ENCODE data around the gene MICU2. TPM values are rescaled to one million over a fixed set of nuclear protein-coding genes. Genes with fewer than 3 reads are reported as not detected.

The MICU2 gene
- total RNA-seq, 1 experiment from 2014 or later: 24.2 TPM

GRCh38 chr13:21639561-21639960, 35.6 kb upstream of the MICU2 start:
- no TSS peak for BruUV-seq (replicated peaks)
- Histone ChIP-seq H3K27me3 (ENCODE audit: control insufficient read depth, insufficient read depth, low read length) (no peaks in the 10 kb centered on the region; the same call in 1 of the 2 replicates), H3K4me1 (ENCODE audit: control insufficient read depth, insufficient read depth, low read length) (no peaks in the 10 kb centered on the region), H3K27ac (ENCODE audit: low read length) (no peak overlapping the region), H3K9me3 (ENCODE audit: control insufficient read depth, insufficient read depth, low read depth, low read length) (no peaks in the 10 kb centered on the region), H3K4me3 (ENCODE audit: low read depth in 2 of 2, low read length in 2 of 2) (no peak overlapping the region), H3K36me3 (ENCODE audit: control insufficient read depth, insufficient read depth, low read length) (no peaks in the 10 kb centered on the region)
- intact Hi-C loops (cut with micrococcal nuclease; ENCODE audit: unreplicated experiment) (loop anchor here (5.0 kb wide), 1 partner anchor 1158 kb away; no protein-coding TSS in a partner anchor), in situ Hi-C loops (cut with HindIII; ENCODE audit: low pct_unique_long_range_greater_than_20kb, low sequenced_read_pairs) (no loop called here)
- TF ChIP-seq, protein P1, sequence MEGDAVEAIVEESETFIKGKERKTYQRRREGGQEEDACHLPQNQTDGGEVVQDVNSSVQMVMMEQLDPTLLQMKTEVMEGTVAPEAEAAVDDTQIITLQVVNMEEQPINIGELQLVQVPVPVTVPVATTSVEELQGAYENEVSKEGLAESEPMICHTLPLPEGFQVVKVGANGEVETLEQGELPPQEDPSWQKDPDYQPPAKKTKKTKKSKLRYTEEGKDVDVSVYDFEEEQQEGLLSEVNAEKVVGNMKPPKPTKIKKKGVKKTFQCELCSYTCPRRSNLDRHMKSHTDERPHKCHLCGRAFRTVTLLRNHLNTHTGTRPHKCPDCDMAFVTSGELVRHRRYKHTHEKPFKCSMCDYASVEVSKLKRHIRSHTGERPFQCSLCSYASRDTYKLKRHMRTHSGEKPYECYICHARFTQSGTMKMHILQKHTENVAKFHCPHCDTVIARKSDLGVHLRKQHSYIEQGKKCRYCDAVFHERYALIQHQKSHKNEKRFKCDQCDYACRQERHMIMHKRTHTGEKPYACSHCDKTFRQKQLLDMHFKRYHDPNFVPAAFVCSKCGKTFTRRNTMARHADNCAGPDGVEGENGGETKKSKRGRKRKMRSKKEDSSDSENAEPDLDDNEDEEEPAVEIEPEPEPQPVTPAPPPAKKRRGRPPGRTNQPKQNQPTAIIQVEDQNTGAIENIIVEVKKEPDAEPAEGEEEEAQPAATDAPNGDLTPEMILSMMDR (IDR thresholded peaks at IDR 0.05): no peak
- no peak for TF ChIP-seq REST (IDR thresholded peaks at IDR 0.05; ENCODE audit: insufficient read depth in 1 of 2, low read depth in 2 of 2, low read length in 1 of 2)
- TF ChIP-seq SIN3A (IDR thresholded peaks at IDR 0.05; ENCODE audit: borderline replicate concordance, insufficient read depth, low read depth, low read length): no peak
- TF ChIP-seq TCF7L2 (IDR thresholded peaks at IDR 0.05; ENCODE audit: low read depth, low read length): no peak
- no peak for TF ChIP-seq POLR2AphosphoS5 (IDR thresholded peaks at IDR 0.05; ENCODE audit: low read depth, low read length)
- DNase-seq (ENCODE audit: low read depth, low spot score) (no peak), ATAC-seq (no peak)
- ChIA-PET CTCF (interaction anchor here (0.6 kb wide), 1 partner anchor 428 kb away, joined by 4 read pairs; no protein-coding TSS in a partner anchor), POLR2A (interaction anchor here (0.6 kb wide), 1 partner anchor 1998 kb away, joined by 5 read pairs; no protein-coding TSS in a partner anchor)

DNA sequence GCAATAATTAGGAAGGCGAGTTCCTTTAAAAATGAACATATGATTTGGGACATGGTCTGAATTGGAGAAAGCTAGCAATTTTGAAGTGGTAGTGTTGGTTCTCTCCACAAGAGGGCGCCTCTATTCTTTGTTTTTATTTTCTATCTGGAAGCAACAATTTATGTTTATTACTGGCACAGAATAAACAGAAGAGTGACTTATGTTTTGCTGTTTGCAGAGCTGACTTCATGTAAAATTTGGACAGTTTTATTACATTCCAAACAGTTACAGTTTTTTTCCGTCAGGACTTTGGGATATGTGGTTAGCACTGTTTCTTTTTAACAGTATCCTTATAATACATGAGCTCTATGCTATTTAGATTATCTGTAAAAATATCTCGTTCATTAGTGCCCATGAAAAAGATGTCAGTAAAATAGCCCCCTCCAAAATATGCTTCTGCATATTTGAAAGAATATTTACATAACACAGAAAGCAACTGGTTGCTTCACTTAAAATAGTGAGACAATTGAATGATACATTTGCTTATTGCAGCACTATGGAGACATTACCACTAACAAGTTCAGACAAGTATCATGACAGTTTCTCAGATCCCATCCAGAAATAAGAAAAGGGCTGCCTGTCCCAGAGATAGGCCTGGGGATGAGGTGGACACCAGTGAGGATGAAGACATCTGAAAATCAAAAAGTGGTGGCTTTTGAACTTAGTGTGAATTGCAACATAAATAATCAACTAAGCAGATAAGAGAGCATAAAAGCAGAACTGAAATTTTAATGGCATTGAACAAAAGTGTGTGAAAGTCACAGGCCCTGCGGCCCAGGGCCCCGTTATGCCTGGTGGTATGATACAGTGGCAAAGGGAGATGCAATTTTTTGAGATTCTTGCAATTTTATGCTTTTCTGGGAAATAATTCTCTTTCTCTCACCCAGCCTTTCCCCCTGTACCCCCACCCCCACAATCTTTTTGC, 34.6 kb upstream of the MICU2 start:
- no peaks in the 10 kb centered on the region for H3K4me1 ChIP-seq (ENCODE audit: control insufficient read depth, insufficient read depth, low read length)
- in situ Hi-C loops (cut with HindIII; ENCODE audit: low pct_unique_long_range_greater_than_20kb, low sequenced_read_pairs) (no loop called here), intact Hi-C loops (cut with micrococcal nuclease; ENCODE audit: unreplicated experiment) (loop anchor here (5.0 kb wide), 1 partner anchor 1159 kb away; no protein-coding TSS in a partner anchor)
- no peaks in the 10 kb centered on the region for H3K36me3 ChIP-seq (ENCODE audit: control insufficient read depth, insufficient read depth, low read length)
- BruUV-seq (replicated peaks): no TSS peak
- DNase-seq (ENCODE audit: low read depth, low spot score): no peak
- ATAC-seq: no peak
- H3K27ac ChIP-seq (ENCODE audit: low read length): no peak overlapping the region
- H3K27me3 ChIP-seq (ENCODE audit: control insufficient read depth, insufficient read depth, low read length): no peaks in the 10 kb centered on the region; the same call in 1 of the 2 replicates
- H3K4me3 ChIP-seq (ENCODE audit: low read depth in 2 of 2, low read length in 2 of 2): no peak overlapping the region
- no peak for TF ChIP-seq SIN3A (IDR thresholded peaks at IDR 0.05; ENCODE audit: borderline replicate concordance, insufficient read depth, low read depth, low read length)
- TF ChIP-seq, protein P1 (IDR thresholded peaks at IDR 0.05): peak; percentile 71
- no peak for TF ChIP-seq REST (IDR thresholded peaks at IDR 0.05; ENCODE audit: insufficient read depth in 1 of 2, low read depth in 2 of 2, low read length in 1 of 2)
- TF ChIP-seq TCF7L2 (IDR thresholded peaks at IDR 0.05; ENCODE audit: low read depth, low read length): no peak
- TF ChIP-seq POLR2AphosphoS5 (IDR thresholded peaks at IDR 0.05; ENCODE audit: low read depth, low read length): no peak
- CTCF ChIA-PET: interaction anchor here (1.2 kb wide), 1 partner anchor 1157 kb away, joined by 8 read pairs; no protein-coding TSS in a partner anchor
- no peaks in the 10 kb centered on the region for H3K9me3 ChIP-seq (ENCODE audit: control insufficient read depth, insufficient read depth, low read depth, low read length)
- POLR2A ChIA-PET: no interaction called here
